Body of pancreas (tissue), 4 donors: Measurements from ENCODE around the gene PPT1. TPM values are rescaled to one million over a fixed set of nuclear protein-coding genes. Genes with fewer than 3 reads are reported as not detected.

Source experiments
- ATAC-seq: fragments of 150-250 bp; one replicate; pipeline ENCODE4 v1.9.1; 2016
- DNase-seq, 4 donors: peaks; one replicate each; pipeline ENCODE4 v3.0.0-alpha.2; 2019
- H3K27ac ChIP-seq, 4 donors: fragments of 200-600 bp; sonication (generic); 1 replicate in 3 of 4; 2 replicates in 1 of 4; pipeline versions ENCODE4 v1.5.1 to v1.6.1; 2016 to 2019; ENCODE audit warnings: mild to moderate bottlenecking in 1 of 4, mixed read lengths in 1 of 4, moderate library complexity in 1 of 4
- H3K27me3 ChIP-seq, 2 donors: fragments of 200-600 bp; sonication (generic); one replicate each; pipeline ENCODE4 v1.6.0; 2016; ENCODE audit warnings: mild to moderate bottlenecking in 1 of 2
- H3K36me3 ChIP-seq, 2 donors: fragments of 200-600 bp; sonication (generic); replicated peaks in 1 of 2; 2 replicates each; pipeline ENCODE4 v1.5.1; 2016; ENCODE audit warnings: low read depth in 2 of 2; ENCODE audit not compliant: insufficient read depth in 1 of 2
- H3K4me1 ChIP-seq: fragments of 200-600 bp; sonication (generic); one replicate; pipeline ENCODE4 v1.6.0; 2016
- H3K4me3 ChIP-seq, 2 donors: fragments of 200-600 bp; sonication (generic); 1 replicate in 1 of 2; 2 replicates in 1 of 2; pipeline ENCODE4 v1.5.1; 2016 to 2019
- H3K9me3 ChIP-seq, 3 donors: fragments of 200-600 bp; sonication (generic); 1 replicate in 2 of 3; 2 replicates in 1 of 3; pipeline ENCODE4 v1.5.1; 2016
- POLR2A ChIP-seq, 3 donors: fragments of 450-650 bp; IDR thresholded peaks; one replicate each; pipeline ENCODE4 v1.6.1; 2016; ENCODE audit warnings: antibody characterized with exemption in 3 of 3, mild to moderate bottlenecking in 2 of 3
- WGBS, 2 donors: methylation state at CpG; one replicate each; pipeline ENCODE4 v1.1.5; 2017; 5-methylcytosine and 5-hydroxymethylcytosine counted together
- intact Hi-C: fragments of 100-400 bp; cut with DNase I; formaldehyde crosslinking; loops from one replicate; pipeline ENCODE4 v1.15.1; 2023
- total RNA-seq, 2 donors: library from RNA; depleted of rRNA; stranded (reverse); fragments of >200 nt; gene quantifications; one replicate each; pipeline ENCODE4 v1.1.0, GENCODE V29; 2016
- TF ChIP-seq, protein P1 (sequence below), 7 experiments: fragments of 450-650 bp in 4 of 7; fragments of 200-600 bp in 3 of 7; sonication (generic) in 3 of 7; IDR thresholded peaks; one replicate each; pipeline ENCODE4 v1.5.1; 2016 to 2019; ENCODE audit warnings: antibody characterized with exemption in 7 of 7

PPT1 gene
- total RNA-seq, 2 donors from 2014 or later: 26.4 to 28.5 TPM

DNA sequence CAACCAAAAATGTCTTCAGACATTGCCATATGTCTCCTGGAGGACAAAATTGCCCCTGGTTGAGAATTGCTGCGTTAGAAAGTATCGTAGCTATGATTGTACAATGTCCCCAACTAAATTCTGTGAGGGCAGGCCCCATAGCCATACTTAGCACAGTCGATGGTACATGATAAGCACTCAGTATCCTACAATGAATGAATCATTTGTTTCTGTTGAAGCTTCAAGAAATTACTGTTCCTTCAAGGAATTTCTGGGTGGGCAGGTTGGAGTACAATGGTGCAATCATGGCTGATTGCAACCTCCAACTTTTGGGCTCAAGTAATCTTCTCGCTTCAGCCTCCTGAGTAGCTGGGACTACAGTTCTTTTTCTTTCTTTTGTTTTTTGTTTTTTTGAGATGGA, 51.9 kb downstream of the PPT1 start:
- no peak for TF ChIP-seq POLR2A (IDR thresholded peaks at IDR 0.05)
- TF ChIP-seq, protein P1, sequence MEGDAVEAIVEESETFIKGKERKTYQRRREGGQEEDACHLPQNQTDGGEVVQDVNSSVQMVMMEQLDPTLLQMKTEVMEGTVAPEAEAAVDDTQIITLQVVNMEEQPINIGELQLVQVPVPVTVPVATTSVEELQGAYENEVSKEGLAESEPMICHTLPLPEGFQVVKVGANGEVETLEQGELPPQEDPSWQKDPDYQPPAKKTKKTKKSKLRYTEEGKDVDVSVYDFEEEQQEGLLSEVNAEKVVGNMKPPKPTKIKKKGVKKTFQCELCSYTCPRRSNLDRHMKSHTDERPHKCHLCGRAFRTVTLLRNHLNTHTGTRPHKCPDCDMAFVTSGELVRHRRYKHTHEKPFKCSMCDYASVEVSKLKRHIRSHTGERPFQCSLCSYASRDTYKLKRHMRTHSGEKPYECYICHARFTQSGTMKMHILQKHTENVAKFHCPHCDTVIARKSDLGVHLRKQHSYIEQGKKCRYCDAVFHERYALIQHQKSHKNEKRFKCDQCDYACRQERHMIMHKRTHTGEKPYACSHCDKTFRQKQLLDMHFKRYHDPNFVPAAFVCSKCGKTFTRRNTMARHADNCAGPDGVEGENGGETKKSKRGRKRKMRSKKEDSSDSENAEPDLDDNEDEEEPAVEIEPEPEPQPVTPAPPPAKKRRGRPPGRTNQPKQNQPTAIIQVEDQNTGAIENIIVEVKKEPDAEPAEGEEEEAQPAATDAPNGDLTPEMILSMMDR (IDR thresholded peaks at IDR 0.05): no peak
- 92 to 94% methylated on average over 4 of the region's 4 CpGs for WGBS, 2 donors
- H3K36me3 ChIP-seq: no peaks in the 10 kb centered on the region
- intact Hi-C loops: no loop called here
- no peaks in the 10 kb centered on the region for H3K9me3 ChIP-seq
- H3K4me3 ChIP-seq: no peak overlapping the region
- DNase-seq (no peak), ATAC-seq (no peak)
- H3K4me1 ChIP-seq: peaks cover 36% of the 10 kb centered on the region
- H3K27me3 ChIP-seq: no peaks in the 10 kb centered on the region
- H3K27ac ChIP-seq: no peak overlapping the region

DNA sequence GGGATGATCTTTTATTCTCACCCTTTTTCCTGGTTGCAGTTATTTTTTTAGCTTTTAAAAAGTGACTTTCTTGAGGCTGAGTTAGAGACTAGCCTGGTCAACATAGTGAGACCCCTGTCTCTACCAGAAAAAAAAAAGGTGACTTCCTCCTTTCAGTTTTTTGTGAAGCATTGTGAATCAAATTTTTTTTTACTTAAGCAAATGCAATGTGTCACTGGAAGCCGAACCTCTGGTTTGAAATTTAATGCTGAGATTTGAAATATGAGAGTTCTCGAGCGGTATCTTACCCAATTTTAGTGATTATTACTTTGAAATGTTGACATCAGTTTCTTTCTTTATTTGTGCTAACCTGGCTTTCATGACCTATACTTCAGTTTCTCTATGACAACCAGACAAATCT, 52.9 kb downstream of the PPT1 start:
- intact Hi-C loops: no loop called here
- Histone ChIP-seq H3K4me1 (peaks cover 30% of the 10 kb centered on the region), H3K4me3 (no peak overlapping the region), H3K9me3 (no peaks in the 10 kb centered on the region), H3K27me3 (no peaks in the 10 kb centered on the region), H3K36me3 (no peaks in the 10 kb centered on the region), H3K27ac (no peak overlapping the region)
- 62 to 73% methylated on average over 3 of the region's 3 CpGs for WGBS, 2 donors
- TF ChIP-seq, protein P1 (IDR thresholded peaks at IDR 0.05): no peak
- no peak for TF ChIP-seq POLR2A (IDR thresholded peaks at IDR 0.05)
- ATAC-seq (no peak), DNase-seq (no peak)

DNA sequence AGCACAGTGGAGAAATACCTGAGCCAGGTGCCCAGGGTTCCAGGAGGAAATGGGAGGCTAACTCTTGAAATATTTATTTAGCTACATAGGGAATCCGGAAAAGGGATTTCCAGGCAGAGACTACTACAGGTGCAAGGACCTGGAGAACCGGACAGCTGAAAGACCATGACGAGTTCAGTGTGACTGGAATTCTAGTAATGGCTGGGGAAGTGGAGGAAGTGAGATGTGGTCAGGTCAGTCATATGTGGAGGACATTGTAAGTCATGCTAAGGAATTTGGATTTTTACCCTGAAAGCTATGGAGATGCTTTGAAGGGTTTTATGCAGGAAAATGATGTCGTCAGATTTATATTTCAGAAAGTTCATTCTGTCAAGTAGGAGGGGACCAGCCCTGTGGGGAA, 54.7 kb downstream of the PPT1 start:
- H3K9me3 ChIP-seq: no peaks in the 10 kb centered on the region
- 67 to 79% methylated on average over 4 of the region's 4 CpGs for WGBS, 2 donors
- peaks cover 39% of the 10 kb centered on the region for H3K4me1 ChIP-seq
- H3K27me3 ChIP-seq: no peaks in the 10 kb centered on the region
- no peak overlapping the region for H3K27ac ChIP-seq
- intact Hi-C loops: no loop called here
- TF ChIP-seq, protein P1 (IDR thresholded peaks at IDR 0.05): no peak
- no peak for TF ChIP-seq POLR2A (IDR thresholded peaks at IDR 0.05)
- no peaks in the 10 kb centered on the region for H3K36me3 ChIP-seq
- no peak for DNase-seq
- H3K4me3 ChIP-seq: no peak overlapping the region
- no peak for ATAC-seq

DNA sequence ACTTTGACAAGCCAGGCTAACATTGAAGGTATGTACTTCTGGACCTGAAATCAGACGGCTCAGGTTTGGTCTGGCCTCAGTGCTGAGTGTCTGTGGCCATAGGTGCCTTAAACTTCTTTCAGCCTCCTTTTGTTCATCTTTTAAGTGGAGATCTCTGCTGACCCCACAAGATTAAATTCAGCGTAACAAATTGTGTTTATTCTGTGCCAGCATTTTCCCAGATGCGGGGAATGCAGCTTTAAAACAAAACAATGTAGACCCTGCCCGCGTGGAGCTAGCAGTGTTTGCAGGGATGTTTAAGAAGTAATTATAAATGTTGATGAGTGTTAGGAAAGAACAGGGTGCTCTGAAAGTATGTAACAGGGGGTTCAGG, 55.6 kb downstream of the PPT1 start:
- H3K27me3 ChIP-seq: no peaks in the 10 kb centered on the region
- peak overlapping the region; percentile 88 to 98 for H3K4me3 ChIP-seq
- H3K27ac ChIP-seq: peak overlapping the region in 3 of 4 donors; percentile 96 to 98 (median 97)
- intact Hi-C loops: no loop called here
- WGBS, 2 donors: 7 to 16% methylated on average over 5 of the region's 5 CpGs
- peaks cover 48% of the 10 kb centered on the region for H3K4me1 ChIP-seq
- no peak for ATAC-seq
- no peaks in the 10 kb centered on the region for H3K36me3 ChIP-seq
- DNase-seq: no peak
- TF ChIP-seq, protein P1 (IDR thresholded peaks at IDR 0.05): no peak
- TF ChIP-seq POLR2A (IDR thresholded peaks at IDR 0.05): no peak
- no peaks in the 10 kb centered on the region for H3K9me3 ChIP-seq
